ENCODE data around the gene RIMBP2.

RIMBP2 gene

GRCh38 chr12:130645751-130646150 is 70.3 kb downstream of the RIMBP2 start:
- no peak for DNase-seq (ENCODE audit: low read depth)
- no peak for TF ChIP-seq CTCF (conservative IDR thresholded peaks at IDR 0.05; ENCODE audit: control insufficient read depth, insufficient read depth, low read depth, low read length)
- H3K4me3 ChIP-seq (ENCODE audit: control insufficient read depth, low read depth, low read length): no peak overlapping the region

GRCh38 chr12:130644566-130644965 is 71.5 kb downstream of the RIMBP2 start:
- no peak for TF ChIP-seq CTCF (conservative IDR thresholded peaks at IDR 0.05; ENCODE audit: control insufficient read depth, insufficient read depth, low read depth, low read length)
- no peak overlapping the region for H3K4me3 ChIP-seq (ENCODE audit: control insufficient read depth, low read depth, low read length)
- DNase-seq (ENCODE audit: low read depth): no peak

- H3K4me3 ChIP-seq (ENCODE audit: control insufficient read depth, low read depth, low read length): no peak overlapping the region
- no peak for DNase-seq (ENCODE audit: low read depth)
- TF ChIP-seq CTCF (conservative IDR thresholded peaks at IDR 0.05; ENCODE audit: control insufficient read depth, insufficient read depth, low read depth, low read length): no peak
Observed at GRCh38 chr12:130644146-130644545, 72.0 kb downstream of the RIMBP2 start.

GRCh38 chr12:130642856-130643255 is 73.2 kb downstream of the RIMBP2 start:
- TF ChIP-seq CTCF (conservative IDR thresholded peaks at IDR 0.05; ENCODE audit: control insufficient read depth, insufficient read depth, low read depth, low read length): no peak
- DNase-seq (ENCODE audit: low read depth): no peak

GRCh38 chr12:130641533-130642184 is 74.4 kb downstream of the RIMBP2 start:
- no peak for DNase-seq (ENCODE audit: low read depth)
- no peak for TF ChIP-seq CTCF (conservative IDR thresholded peaks at IDR 0.05; ENCODE audit: control insufficient read depth, insufficient read depth, low read depth, low read length)
- H3K4me3 ChIP-seq (ENCODE audit: control insufficient read depth, low read depth, low read length): no peak overlapping the region

More at GRCh38 chr12:130642856-130643255, 73.2 kb downstream of the RIMBP2 start:
- no peak overlapping the region for H3K4me3 ChIP-seq (ENCODE audit: control insufficient read depth, low read depth, low read length)

- no peak for TF ChIP-seq CTCF (conservative IDR thresholded peaks at IDR 0.05; ENCODE audit: control insufficient read depth, insufficient read depth, low read depth, low read length)
- no peak for DNase-seq (ENCODE audit: low read depth)
- H3K4me3 ChIP-seq (ENCODE audit: control insufficient read depth, low read depth, low read length): no peak overlapping the region
Observed at GRCh38 chr12:130640901-130641300, 75.2 kb downstream of the RIMBP2 start.

- DNase-seq (ENCODE audit: low read depth): no peak
- no peak for TF ChIP-seq CTCF (conservative IDR thresholded peaks at IDR 0.05; ENCODE audit: control insufficient read depth, insufficient read depth, low read depth, low read length)
- no peak overlapping the region for H3K4me3 ChIP-seq (ENCODE audit: control insufficient read depth, low read depth, low read length)
Observed at GRCh38 chr12:130640496-130640895, 75.6 kb downstream of the RIMBP2 start.

Measured in fibroblast of mammary gland (primary cell).